NCI-H1417 treated with DMSO at 0.1 percent for 48 hours (cell line): ENCODE measurements around the gene ATP2C1.
"Not testable (repeated sequence)": the region's sequence is repeated elsewhere in the genome, so short reads cannot be mapped to it uniquely, and the experiment has no call there.

Experiments
- DNase-seq: peaks from one replicate; lab custom pipeline; 2025; lab: John Stamatoyannopoulos, UW

ATP2C1 gene

GRCh38 chr3:130935761-130936492 is 42.0 kb downstream of the ATP2C1 start:
- no peak for DNase-seq

- no peak for DNase-seq
Measured at GRCh38 chr3:130939753-130940152, 45.9 kb downstream of the ATP2C1 start.

GRCh38 chr3:130941793-130942192 is 47.9 kb downstream of the ATP2C1 start:
- DNase-seq: no peak

GRCh38 chr3:130946882-130947281 is 53.0 kb downstream of the ATP2C1 start:
- no peak for DNase-seq

- no peak for DNase-seq
Measured at GRCh38 chr3:130948001-130948773, 54.3 kb downstream of the ATP2C1 start.

- DNase-seq: no peak
Measured at GRCh38 chr3:130948929-130949328, 55.0 kb downstream of the ATP2C1 start.

GRCh38 chr3:130950124-130950523 is 56.2 kb downstream of the ATP2C1 start:
- DNase-seq: no peak

- DNase-seq: no peak
Measured at GRCh38 chr3:130950641-130951040, 56.8 kb downstream of the ATP2C1 start.

GRCh38 chr3:130955481-130955880 is 61.6 kb downstream of the ATP2C1 start:
- DNase-seq: no peak

GRCh38 chr3:130956281-130956680 is 62.4 kb downstream of the ATP2C1 start:
- DNase-seq: no peak

GRCh38 chr3:130956721-130957120 is 62.8 kb downstream of the ATP2C1 start:
- DNase-seq: no peak

GRCh38 chr3:130960139-130960795 is 66.4 kb downstream of the ATP2C1 start:
- DNase-seq: no peak

GRCh38 chr3:130961458-130961857 is 67.6 kb downstream of the ATP2C1 start:
- no peak for DNase-seq

GRCh38 chr3:130963444-130963843 is 69.6 kb downstream of the ATP2C1 start:
- no peak for DNase-seq

GRCh38 chr3:130963878-130964277 is 70.0 kb downstream of the ATP2C1 start:
- DNase-seq: no peak

GRCh38 chr3:130967281-130967680 is 73.4 kb downstream of the ATP2C1 start:
- DNase-seq: no peak

GRCh38 chr3:130968221-130968620 is 74.3 kb downstream of the ATP2C1 start:
- no peak for DNase-seq

- no peak for DNase-seq
Measured at GRCh38 chr3:130969621-130970020, 75.7 kb downstream of the ATP2C1 start.

- no peak for DNase-seq
Measured at GRCh38 chr3:130971208-130971607, 77.3 kb downstream of the ATP2C1 start.

GRCh38 chr3:130972592-130972991 is 78.7 kb downstream of the ATP2C1 start:
- DNase-seq: not testable (repeated sequence)

- no peak for DNase-seq
Measured at GRCh38 chr3:130973406-130973805, 79.5 kb downstream of the ATP2C1 start.

- DNase-seq: no peak
Measured at GRCh38 chr3:130974201-130974600, 80.3 kb downstream of the ATP2C1 start.

- DNase-seq: no peak
Measured at GRCh38 chr3:130975251-130975650, 81.4 kb downstream of the ATP2C1 start.
